Mesothelial cell of epicardium (in vitro differentiated cells): ENCODE measurements around the gene PREX1. TPM values are rescaled to one million over a fixed set of nuclear protein-coding genes. Genes with fewer than 3 reads are reported as not detected.

ENCODE experiments used
- DNase-seq, 2 experiments: peaks; one replicate each; pipeline ENCODE4 v3.0.0; 2021; ENCODE audit warnings: low spot score in 2 of 2; ENCODE audit not compliant: unreplicated experiment in 2 of 2
- H3K27ac Mint-ChIP-seq: 2 replicates; pipeline ENCODE4 v1.8.0; 2021; ENCODE audit warnings: mixed read lengths
- H3K27me3 Mint-ChIP-seq: 2 replicates; pipeline ENCODE4 v1.8.0; 2021; ENCODE audit warnings: low read depth, mixed read lengths
- H3K36me3 Mint-ChIP-seq: 2 replicates; pipeline ENCODE4 v1.8.0; 2021; ENCODE audit warnings: mixed read lengths
- H3K4me1 Mint-ChIP-seq: 2 replicates; pipeline ENCODE4 v1.8.0; 2021; ENCODE audit warnings: mixed read lengths
- H3K4me3 Mint-ChIP-seq: 2 replicates; pipeline ENCODE4 v1.8.0; 2021; ENCODE audit warnings: mild to moderate bottlenecking, moderate library complexity, mixed read lengths
- H3K9me3 Mint-ChIP-seq: 2 replicates; pipeline ENCODE4 v1.8.0; 2021; ENCODE audit warnings: mixed read lengths
- total RNA-seq: library from RNA; stranded (reverse); gene quantifications from 3 replicates; pipeline ENCODE4 v1.2.1, GENCODE V29; 2021
- TF ChIP-seq, protein P1 (sequence below): fragments of 200-600 bp; sonication (generic); IDR thresholded peaks from one replicate; pipeline ENCODE4 v1.5.0; 2021; ENCODE audit warnings: antibody characterized with exemption; ENCODE audit not compliant: unreplicated experiment

PREX1 gene
- total RNA-seq, 1 donor from 2014 or later: 8.3 TPM

GRCh38 chr20:48738399-48739304 is 89.1 kb downstream of the PREX1 start:
- DNase-seq: no peak
- Mint-ChIP-seq H3K4me1 (peaks cover 3% of the 10 kb centered on the region), H3K9me3 (no peaks in the 10 kb centered on the region), H3K27ac (no peak overlapping the region), H3K4me3 (no peak overlapping the region), H3K36me3 (peaks cover 2% of the 10 kb centered on the region), H3K27me3 (no peaks in the 10 kb centered on the region)
- TF ChIP-seq, protein P1, sequence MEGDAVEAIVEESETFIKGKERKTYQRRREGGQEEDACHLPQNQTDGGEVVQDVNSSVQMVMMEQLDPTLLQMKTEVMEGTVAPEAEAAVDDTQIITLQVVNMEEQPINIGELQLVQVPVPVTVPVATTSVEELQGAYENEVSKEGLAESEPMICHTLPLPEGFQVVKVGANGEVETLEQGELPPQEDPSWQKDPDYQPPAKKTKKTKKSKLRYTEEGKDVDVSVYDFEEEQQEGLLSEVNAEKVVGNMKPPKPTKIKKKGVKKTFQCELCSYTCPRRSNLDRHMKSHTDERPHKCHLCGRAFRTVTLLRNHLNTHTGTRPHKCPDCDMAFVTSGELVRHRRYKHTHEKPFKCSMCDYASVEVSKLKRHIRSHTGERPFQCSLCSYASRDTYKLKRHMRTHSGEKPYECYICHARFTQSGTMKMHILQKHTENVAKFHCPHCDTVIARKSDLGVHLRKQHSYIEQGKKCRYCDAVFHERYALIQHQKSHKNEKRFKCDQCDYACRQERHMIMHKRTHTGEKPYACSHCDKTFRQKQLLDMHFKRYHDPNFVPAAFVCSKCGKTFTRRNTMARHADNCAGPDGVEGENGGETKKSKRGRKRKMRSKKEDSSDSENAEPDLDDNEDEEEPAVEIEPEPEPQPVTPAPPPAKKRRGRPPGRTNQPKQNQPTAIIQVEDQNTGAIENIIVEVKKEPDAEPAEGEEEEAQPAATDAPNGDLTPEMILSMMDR: no peak

DNA sequence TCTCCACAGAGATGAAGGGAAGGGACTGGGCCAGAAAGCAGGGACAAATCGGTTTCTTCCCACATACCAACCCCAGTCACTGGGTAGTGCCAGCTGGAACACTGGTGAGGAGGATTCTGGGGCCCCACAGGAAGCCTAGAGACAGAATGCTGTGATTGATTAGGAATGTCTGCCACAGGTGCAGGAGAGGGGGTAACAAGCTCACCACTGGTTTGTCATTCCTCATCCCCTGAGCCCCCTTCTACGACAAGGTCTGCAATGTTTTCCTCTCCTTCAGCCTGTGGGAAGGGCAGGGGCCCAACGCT is 89.8 kb downstream of the PREX1 start:
- H3K9me3 Mint-ChIP-seq: no peaks in the 10 kb centered on the region
- peaks cover 3% of the 10 kb centered on the region for H3K4me1 Mint-ChIP-seq
- no peak overlapping the region for H3K4me3 Mint-ChIP-seq
- no peak overlapping the region for H3K27ac Mint-ChIP-seq
- TF ChIP-seq, protein P1: no peak
- DNase-seq: no peak
- H3K27me3 Mint-ChIP-seq: no peaks in the 10 kb centered on the region
- H3K36me3 Mint-ChIP-seq: no peaks in the 10 kb centered on the region

DNA sequence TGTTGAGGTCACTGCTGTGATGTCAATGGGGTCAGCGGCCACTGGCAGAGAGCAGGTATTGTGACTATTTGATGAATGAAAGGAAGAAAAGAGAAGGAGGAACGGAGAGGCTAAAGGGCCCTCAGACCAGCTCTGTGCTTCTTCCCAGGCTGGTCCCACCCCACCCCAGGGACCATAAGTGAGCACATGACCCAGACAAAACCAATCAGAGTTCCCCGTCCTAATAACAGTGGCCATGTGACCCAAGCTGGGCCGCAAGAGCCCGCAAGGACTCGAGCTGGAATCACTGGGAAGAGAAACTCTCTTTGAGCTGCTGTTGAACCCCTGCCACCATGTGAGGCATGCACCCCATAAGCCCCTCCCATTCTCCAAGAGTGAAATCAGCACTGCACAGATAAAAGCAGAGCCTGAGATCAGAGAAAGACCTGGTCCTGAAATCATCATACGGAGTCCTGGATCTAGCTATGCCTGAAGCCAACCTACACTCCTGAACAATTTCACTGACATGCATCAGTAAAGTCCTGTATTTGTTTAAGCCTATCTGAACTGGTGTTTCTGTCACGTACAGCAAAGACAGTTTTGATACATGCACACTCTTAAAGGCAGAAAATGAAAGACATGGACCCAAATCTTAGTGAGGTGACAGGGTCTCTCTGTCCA is 90.2 kb downstream of the PREX1 start:
- Mint-ChIP-seq H3K4me1 (peaks cover 3% of the 10 kb centered on the region), H3K4me3 (no peak overlapping the region)
- DNase-seq: no peak

GRCh38 chr20:48736636-48737035 is 91.2 kb downstream of the PREX1 start:
- no peak for DNase-seq
- H3K4me1 Mint-ChIP-seq: peaks cover 6% of the 10 kb centered on the region
- TF ChIP-seq, protein P1: no peak
- no peak overlapping the region for H3K27ac Mint-ChIP-seq
- no peaks in the 10 kb centered on the region for H3K27me3 Mint-ChIP-seq
- no peak overlapping the region for H3K4me3 Mint-ChIP-seq
- H3K36me3 Mint-ChIP-seq: no peaks in the 10 kb centered on the region
- H3K9me3 Mint-ChIP-seq: no peaks in the 10 kb centered on the region

More for the DNA sequence above, 90.2 kb downstream of the PREX1 start:
- no peaks in the 10 kb centered on the region for H3K9me3 Mint-ChIP-seq
- H3K36me3 Mint-ChIP-seq: no peaks in the 10 kb centered on the region
- no peak overlapping the region for H3K27ac Mint-ChIP-seq
- H3K27me3 Mint-ChIP-seq: no peaks in the 10 kb centered on the region
- TF ChIP-seq, protein P1: no peak

GRCh38 chr20:48736231-48736630 is 91.6 kb downstream of the PREX1 start:
- Mint-ChIP-seq H3K27me3 (no peaks in the 10 kb centered on the region), H3K4me1 (peaks cover 6% of the 10 kb centered on the region), H3K9me3 (no peaks in the 10 kb centered on the region), H3K27ac (no peak overlapping the region), H3K4me3 (no peak overlapping the region), H3K36me3 (no peaks in the 10 kb centered on the region)
- no peak for DNase-seq
- TF ChIP-seq, protein P1: no peak
